Heart right ventricle (tissue), 16 donors: ENCODE measurements around the gene NAGLU. TPM values are rescaled to one million over a fixed set of nuclear protein-coding genes. Genes with fewer than 3 reads are reported as not detected.
A peak's percentile ranks its signal among the peaks of the same experiment; 100 is the strongest.

Experiments used
- ATAC-seq, 8 donors: fragments of 200-7000 bp; cut with Tn5 transposase; one replicate each; pipeline ENCODE4 v1.9.1; 2020; ENCODE audit warnings: mild to moderate bottlenecking in 8 of 8, moderate library complexity in 8 of 8, moderate number of reproducible peaks in 1 of 8
- DNase-seq, 2 donors: peaks; one replicate each; pipeline ENCODE4 v3.0.0-alpha.2; 2020
- H3K27ac ChIP-seq, 10 donors: fragments of 200-600 bp; sonication (generic) in 2 of 10; one replicate each; pipeline versions ENCODE4 v1.5.0 to v1.8.0; 2020 to 2022; ENCODE audit warnings: mild to moderate bottlenecking in 3 of 10
- H3K27me3 ChIP-seq, 7 donors: fragments of 200-600 bp; one replicate each; pipeline ENCODE4 v1.8.0; 2021 to 2022; ENCODE audit warnings: mild to moderate bottlenecking in 2 of 7
- H3K36me3 ChIP-seq, 9 donors: fragments of 200-600 bp; sonication (generic) in 1 of 9; one replicate each; pipeline versions ENCODE4 v1.5.0 to v1.8.0; 2020 to 2022; ENCODE audit warnings: mild to moderate bottlenecking in 2 of 9
- H3K4me1 ChIP-seq, 9 donors: fragments of 200-600 bp; sonication (generic) in 1 of 9; one replicate each; pipeline versions ENCODE4 v1.5.0 to v1.8.0; 2020 to 2022; ENCODE audit warnings: mild to moderate bottlenecking in 4 of 9
- H3K4me3 ChIP-seq, 10 donors: fragments of 200-600 bp; sonication (generic) in 2 of 10; one replicate each; pipeline versions ENCODE4 v1.5.0 to v1.8.0; 2020 to 2022; ENCODE audit warnings: mild to moderate bottlenecking in 7 of 10, moderate library complexity in 2 of 10
- H3K9me3 ChIP-seq, 11 donors: fragments of 200-600 bp in 10 of 11; sonication (generic) in 2 of 11; one replicate each; pipeline versions ENCODE4 v1.5.0 to v1.8.0; 2013 to 2022; ENCODE audit warnings: mild to moderate bottlenecking in 2 of 11, control low read depth in 1 of 11, moderate library complexity in 1 of 11
- WGBS, 2 donors: extraction: QIAGEN DNeasy Blood & Tissue Kit; methylation state at CpG; one replicate each; pipeline ENCODE4 v1.1.7; 2013; ENCODE audit warnings: inconsistent platforms in 1 of 2; 5-methylcytosine and 5-hydroxymethylcytosine counted together
- intact Hi-C, 10 donors: fragments of 100-400 bp; cut with DNase I; formaldehyde crosslinking; loops; one replicate each; pipeline versions ENCODE4 v1.11.1 to v1.14.2; 2022
- polyA plus RNA-seq, 2 donors: library from polyadenylated mRNA; stranded (reverse); fragments of 200-250 nt; gene quantifications; one replicate each; pipeline ENCODE4 v1.2.3, GENCODE V29; 2013
- total RNA-seq, 10 donors: library from RNA; stranded (reverse); fragmentation: NEBNext Ultra II Directional in 3 of 10; extraction: Animal tissue kit (Norgen Biotek cat#: 25700) in 3 of 10; gene quantifications; one replicate each; pipeline versions ENCODE4 v1.2.1 to v1.2.4, GENCODE V29; 2021 to 2023
- TF ChIP-seq, protein P1 (sequence below), 9 donors: fragments of 200-600 bp; sonication (generic) in 2 of 9; IDR thresholded peaks; one replicate each; pipeline versions ENCODE4 v1.5.0 to v1.8.0; 2021 to 2022; ENCODE audit warnings: antibody characterized with exemption in 9 of 9, mild to moderate bottlenecking in 5 of 9, moderate library complexity in 1 of 9
- donor health status: Arrhythmogenic right ventricular cardiomyopathy.
- donor health status: ischemic (EF 13 %, LVEDD 7.1; RV severe dilation, severe dysfunction).
- donor health status: healthy with polysubstance abuse.
- donor health status: DM: no; HTN: yes; CAD: no.
- donor health status: DM: no; HTN: no; CAD: no.
- donor health status: ischemic (EF 25% LVEDD 6.9; RV normal size, moderate dysfunction).
- donor health status: ischemic (EF 25% LVEDD 5.7; RV mildly dilated, moderate dysfunction).
- donor health status: healthy.
- donor health status: DM: yes; HTN: yes; CAD: no.
- donor health status: Ischemic cardiomyopathy.
- donor health status: ischemic (EF 35%, LVEDD 5.7; RV mildly dilated, moderate dysfunction).
- donor health status: nonischemic (EF 11% LVEDD 7.7; RV severe dilation, severe dysfunction).
- donor health status: DM: yes; HTN: yes; CAD: no.
- donor health status: PGD.
- donor health status: ischemic (EF 29% LVEDD 5.4; RV normal size, mild dysfunction).
- donor health status: nonischemic (EF 23%, LVEDD 6.1; RV moderate dilation, normal function).

Gene NAGLU
- total and polyA plus RNA-seq, 12 donors = 6.8 to 18.3 (median 12.7) TPM

DNA sequence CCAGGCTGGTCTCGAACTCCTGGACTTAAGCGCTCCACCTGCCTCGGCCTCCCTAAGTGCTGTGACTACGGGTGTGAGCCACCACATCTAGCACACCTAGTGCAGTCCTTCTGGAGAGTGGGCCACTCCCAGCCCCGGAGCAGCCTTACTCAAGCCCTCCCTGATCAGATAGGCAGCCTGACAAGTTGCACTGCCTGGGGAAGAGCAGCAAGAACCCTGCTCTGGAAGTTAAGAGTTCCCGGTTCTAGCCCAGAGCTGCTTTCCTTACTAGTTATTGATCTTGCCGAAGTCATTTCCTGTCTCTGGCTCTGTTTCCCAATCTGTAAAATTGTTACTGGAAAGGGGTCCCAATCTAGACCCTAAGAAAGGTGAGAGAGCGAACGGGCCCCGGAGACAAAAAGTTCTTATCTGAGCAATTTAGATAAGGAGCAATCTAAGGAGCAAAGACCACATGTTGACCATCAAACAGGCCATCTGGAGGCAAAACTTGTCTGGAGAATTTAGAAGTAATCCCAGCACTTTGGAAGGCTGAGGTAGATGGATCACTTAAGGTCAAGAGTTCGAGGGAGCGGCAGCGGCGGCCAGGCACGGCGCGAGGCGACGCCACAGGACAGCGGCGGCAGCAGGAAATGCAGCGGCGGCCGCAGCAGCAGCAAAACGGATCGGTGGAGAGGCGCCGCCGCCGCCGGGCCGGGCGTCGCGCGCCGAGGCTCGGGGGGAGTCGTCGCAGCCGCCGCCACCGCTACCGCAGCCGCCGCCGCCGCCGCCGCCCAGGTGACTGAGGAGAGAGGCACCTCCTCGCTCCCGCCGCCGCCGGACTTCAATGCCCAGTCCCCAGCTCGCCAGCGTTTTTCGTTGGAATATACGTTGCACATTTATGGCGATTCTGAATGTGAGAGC lies 4.3 kb upstream of the NAGLU start:
- Histone ChIP-seq H3K36me3 (no peaks in the 10 kb centered on the region), H3K9me3 (no peaks in the 10 kb centered on the region), H3K4me3 (peak overlapping the region in 9 of 10 donors; percentile 43 to 66 (median 61)), H3K4me1 (peaks cover 6 to 56% (median 25%) of the 10 kb centered on the region in 9 donors), H3K27ac (peak overlapping the region; percentile 14 to 88 (median 82)), H3K27me3 (no peaks in the 10 kb centered on the region)
- peak in 7 of 8 donors; percentile 18 to 47 (median 20) for ATAC-seq
- peak in 1 of 2 donors; percentile 77 for DNase-seq
- TF ChIP-seq, protein P1, sequence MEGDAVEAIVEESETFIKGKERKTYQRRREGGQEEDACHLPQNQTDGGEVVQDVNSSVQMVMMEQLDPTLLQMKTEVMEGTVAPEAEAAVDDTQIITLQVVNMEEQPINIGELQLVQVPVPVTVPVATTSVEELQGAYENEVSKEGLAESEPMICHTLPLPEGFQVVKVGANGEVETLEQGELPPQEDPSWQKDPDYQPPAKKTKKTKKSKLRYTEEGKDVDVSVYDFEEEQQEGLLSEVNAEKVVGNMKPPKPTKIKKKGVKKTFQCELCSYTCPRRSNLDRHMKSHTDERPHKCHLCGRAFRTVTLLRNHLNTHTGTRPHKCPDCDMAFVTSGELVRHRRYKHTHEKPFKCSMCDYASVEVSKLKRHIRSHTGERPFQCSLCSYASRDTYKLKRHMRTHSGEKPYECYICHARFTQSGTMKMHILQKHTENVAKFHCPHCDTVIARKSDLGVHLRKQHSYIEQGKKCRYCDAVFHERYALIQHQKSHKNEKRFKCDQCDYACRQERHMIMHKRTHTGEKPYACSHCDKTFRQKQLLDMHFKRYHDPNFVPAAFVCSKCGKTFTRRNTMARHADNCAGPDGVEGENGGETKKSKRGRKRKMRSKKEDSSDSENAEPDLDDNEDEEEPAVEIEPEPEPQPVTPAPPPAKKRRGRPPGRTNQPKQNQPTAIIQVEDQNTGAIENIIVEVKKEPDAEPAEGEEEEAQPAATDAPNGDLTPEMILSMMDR (IDR thresholded peaks at IDR 0.05) = peak; percentile 29 to 65 (median 53)
- WGBS, 2 donors = 11 to 12% methylated on average over 57 to 60 of the region's 60 CpGs
- intact Hi-C loops = no loop called here

DNA sequence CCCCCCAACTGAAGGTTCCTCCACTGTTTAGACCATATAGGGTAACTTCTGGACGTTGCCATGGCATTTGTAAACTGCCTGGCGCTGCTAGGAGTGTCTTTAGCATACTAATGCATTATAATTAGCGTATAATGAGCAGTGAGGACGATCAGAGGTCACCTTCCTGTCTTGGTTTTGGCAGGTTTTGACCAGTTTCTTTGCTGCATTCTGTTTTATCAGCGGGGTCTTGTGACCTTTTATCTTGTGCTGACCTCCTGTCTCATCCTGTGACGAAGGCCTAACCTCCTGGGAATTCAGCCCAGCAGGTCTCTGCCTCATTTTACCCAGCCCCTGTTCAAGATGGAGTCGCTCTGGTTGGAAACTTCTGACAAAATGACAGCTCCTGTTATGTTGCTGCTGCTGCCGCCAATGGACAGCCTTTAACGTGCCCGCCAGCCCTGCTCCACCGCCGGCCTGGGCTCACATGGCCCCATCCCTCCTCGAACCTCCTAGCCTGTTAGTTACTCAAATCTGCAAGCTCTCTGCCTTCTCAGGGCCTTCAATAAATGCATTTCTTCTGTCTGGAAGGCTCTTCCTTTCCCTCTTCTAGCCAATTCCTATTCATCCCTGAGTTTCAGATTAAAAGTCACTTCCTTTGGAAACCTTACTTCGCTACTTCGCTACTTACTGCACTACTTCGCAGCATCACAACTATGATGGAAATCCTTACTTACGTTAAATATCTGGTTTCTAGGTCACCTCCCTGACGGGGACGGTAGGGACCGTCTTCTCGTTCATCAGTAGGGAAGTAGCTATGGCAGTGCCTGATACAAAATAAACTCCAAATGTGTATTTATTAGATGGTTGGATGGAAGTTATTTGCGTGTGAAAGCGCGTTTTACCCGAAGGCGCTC lies 640 bp upstream of the NAGLU start:
- peaks cover 0 to 23% (median 0%) of the 10 kb centered on the region in 9 donors for H3K36me3 ChIP-seq
- H3K4me3 ChIP-seq = peak overlapping the region in 9 of 10 donors; percentile 48 to 88 (median 72)
- H3K27ac ChIP-seq = peak overlapping the region; percentile 79 to 98 (median 86)
- TF ChIP-seq, protein P1 (IDR thresholded peaks at IDR 0.05) = no peak
- peaks cover 3 to 42% (median 25%) of the 10 kb centered on the region in 9 donors for H3K4me1 ChIP-seq
- no peaks in the 10 kb centered on the region for H3K27me3 ChIP-seq
- intact Hi-C loops = loop anchor here in 1 of 10 donors (1.0 kb wide), 1 partner anchor 144 kb away; no protein-coding TSS in a partner anchor
- WGBS, 2 donors = 36% methylated on average over 26 of the region's 26 CpGs
- ATAC-seq (peak in 3 of 8 donors; percentile 1 to 4 (median 1)), DNase-seq (no peak)
- no peaks in the 10 kb centered on the region for H3K9me3 ChIP-seq

DNA sequence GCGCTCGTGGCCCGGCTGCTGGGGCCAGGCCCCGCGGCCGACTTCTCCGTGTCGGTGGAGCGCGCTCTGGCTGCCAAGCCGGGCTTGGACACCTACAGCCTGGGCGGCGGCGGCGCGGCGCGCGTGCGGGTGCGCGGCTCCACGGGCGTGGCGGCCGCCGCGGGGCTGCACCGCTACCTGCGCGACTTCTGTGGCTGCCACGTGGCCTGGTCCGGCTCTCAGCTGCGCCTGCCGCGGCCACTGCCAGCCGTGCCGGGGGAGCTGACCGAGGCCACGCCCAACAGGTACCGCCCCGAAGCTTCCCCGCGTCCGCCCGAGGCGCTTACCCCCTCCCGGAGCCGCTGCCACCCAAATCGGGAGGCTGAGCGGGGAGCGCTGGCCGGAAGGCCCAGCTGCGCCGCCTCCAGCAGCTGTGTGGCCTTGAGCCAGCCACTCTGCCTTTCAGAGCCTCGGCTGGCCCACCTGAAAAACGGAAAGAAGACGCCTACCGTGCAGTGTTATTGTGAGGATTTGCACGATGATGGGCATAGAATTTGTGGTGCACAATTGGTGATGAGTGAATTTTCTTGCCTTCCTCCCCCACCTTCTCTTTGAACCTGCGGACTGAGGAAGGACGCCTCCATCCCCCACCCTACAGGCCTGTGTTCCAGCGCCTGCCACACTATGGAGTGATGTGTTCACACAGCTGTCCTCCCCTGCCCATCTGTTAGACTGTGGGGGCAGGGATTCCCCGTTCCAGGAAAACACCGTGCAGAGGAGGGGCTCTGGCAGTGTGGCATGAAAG lies 523 bp downstream of the NAGLU start:
- intact Hi-C loops = loop anchor here in 1 of 10 donors (1.0 kb wide), 1 partner anchor 143 kb away; no protein-coding TSS in a partner anchor
- Histone ChIP-seq H3K9me3 (no peaks in the 10 kb centered on the region), H3K4me3 (peak overlapping the region; percentile 30 to 88 (median 72)), H3K4me1 (peaks cover 3 to 39% (median 24%) of the 10 kb centered on the region in 9 donors), H3K27ac (peak overlapping the region; percentile 73 to 98 (median 86)), H3K27me3 (no peaks in the 10 kb centered on the region), H3K36me3 (peaks cover 0 to 35% (median 3%) of the 10 kb centered on the region in 9 donors)
- DNase-seq = peak; percentile 76 to 88
- ATAC-seq = peak; percentile 52 to 72 (median 60)
- 1 to 2% methylated on average over 38 to 63 of the region's 65 CpGs for WGBS, 2 donors
- TF ChIP-seq, protein P1 (IDR thresholded peaks at IDR 0.05) = peak in 1 of 9 donors; percentile 29
